Natural killer cell (primary cell): Measurements from ENCODE around the gene GPR35. TPM values are rescaled to one million over a fixed set of nuclear protein-coding genes. Genes with fewer than 3 reads are reported as not detected.
A peak's percentile ranks its signal among the peaks of the same experiment; 100 is the strongest.

Experiments
- ATAC-seq, 3 donors: fragments of 150-1000 bp in 2 of 3; fragments of 200-7000 bp in 1 of 3; cut with Tn5 transposase; 1 replicate in 1 of 3; 2 replicates in 2 of 3; pipeline ENCODE4 v1.10.0; 2021; ENCODE audit warnings: mild to moderate bottlenecking in 2 of 3, moderate library complexity in 2 of 3
- DNase-seq, 2 donors: peaks; one replicate each; pipeline versions ENCODE4 v3.0.0 to v3.0.0-alpha.2; 2013 to 2021; ENCODE audit warnings: mixed read lengths in 1 of 2
- H3K27ac ChIP-seq: one replicate; pipeline ENCODE4 v1.5.1; 2013; ENCODE audit warnings: mild to moderate bottlenecking, low read length
- H3K27me3 ChIP-seq: one replicate; pipeline ENCODE4 v1.6.1; 2013; ENCODE audit warnings: low read length; ENCODE audit not compliant: control insufficient read depth, insufficient read depth
- H3K36me3 ChIP-seq: one replicate; pipeline ENCODE4 v1.6.1; 2013; ENCODE audit warnings: low read length; ENCODE audit not compliant: control insufficient read depth, insufficient read depth
- H3K4me1 ChIP-seq: one replicate; pipeline ENCODE4 v1.6.1; 2013; ENCODE audit warnings: low read length; ENCODE audit not compliant: control insufficient read depth, insufficient read depth
- H3K4me3 ChIP-seq: one replicate; pipeline ENCODE4 v1.5.1; 2013; ENCODE audit warnings: low read length
- H3K9me3 ChIP-seq: one replicate; pipeline ENCODE4 v1.6.1; 2013; ENCODE audit warnings: low read length; ENCODE audit not compliant: control insufficient read depth, insufficient read depth
- H3K27ac Mint-ChIP-seq, 2 donors: one replicate each; pipeline ENCODE4 v1.8.0; 2022; ENCODE audit warnings: mild to moderate bottlenecking in 2 of 2, mixed read lengths in 2 of 2, moderate library complexity in 1 of 2
- H3K27me3 Mint-ChIP-seq, 2 donors: one replicate each; pipeline ENCODE4 v1.8.0; 2022; ENCODE audit warnings: low read depth in 2 of 2, mixed read lengths in 2 of 2
- H3K36me3 Mint-ChIP-seq: one replicate; pipeline ENCODE4 v1.8.0; 2022; ENCODE audit warnings: mixed read lengths
- H3K4me1 Mint-ChIP-seq, 2 donors: one replicate each; pipeline ENCODE4 v1.8.0; 2022; ENCODE audit warnings: mixed read lengths in 2 of 2
- H3K4me3 Mint-ChIP-seq: one replicate; pipeline ENCODE4 v1.8.0; 2022; ENCODE audit warnings: mild to moderate bottlenecking, moderate library complexity, mixed read lengths
- H3K9me3 Mint-ChIP-seq, 2 donors: one replicate each; pipeline ENCODE4 v1.8.0; 2022; ENCODE audit warnings: mixed read lengths in 2 of 2
- WGBS: methylation state at CpG from one replicate; pipeline ENCODE4 v1.1.7; 2013; ENCODE audit warnings: missing lambda C conversion rate; ENCODE audit not compliant: insufficient coverage; 5-methylcytosine and 5-hydroxymethylcytosine counted together
- intact Hi-C: fragments of 100-400 bp; cut with micrococcal nuclease; formaldehyde crosslinking; loops from one replicate; pipeline ENCODE4 v1.14.2; 2022
- total RNA-seq, 4 donors: library from RNA; stranded (reverse); fragments of 120-200 nt in 1 of 4; gene quantifications; one replicate each; pipeline versions ENCODE4 v1.2.3 to v1.2.4, GENCODE V29; 2013 to 2022
- TF ChIP-seq, protein P1 (sequence below): fragments of 200-600 bp; IDR thresholded peaks from one replicate; pipeline ENCODE4 v1.8.0; 2022; ENCODE audit warnings: antibody characterized with exemption

Gene GPR35
- total RNA-seq, 3 donors from 2014 or later (not counting 1 experiment from before 2014, with no cell fraction given): 10.6 to 19.7 (median 15.7) TPM

DNA sequence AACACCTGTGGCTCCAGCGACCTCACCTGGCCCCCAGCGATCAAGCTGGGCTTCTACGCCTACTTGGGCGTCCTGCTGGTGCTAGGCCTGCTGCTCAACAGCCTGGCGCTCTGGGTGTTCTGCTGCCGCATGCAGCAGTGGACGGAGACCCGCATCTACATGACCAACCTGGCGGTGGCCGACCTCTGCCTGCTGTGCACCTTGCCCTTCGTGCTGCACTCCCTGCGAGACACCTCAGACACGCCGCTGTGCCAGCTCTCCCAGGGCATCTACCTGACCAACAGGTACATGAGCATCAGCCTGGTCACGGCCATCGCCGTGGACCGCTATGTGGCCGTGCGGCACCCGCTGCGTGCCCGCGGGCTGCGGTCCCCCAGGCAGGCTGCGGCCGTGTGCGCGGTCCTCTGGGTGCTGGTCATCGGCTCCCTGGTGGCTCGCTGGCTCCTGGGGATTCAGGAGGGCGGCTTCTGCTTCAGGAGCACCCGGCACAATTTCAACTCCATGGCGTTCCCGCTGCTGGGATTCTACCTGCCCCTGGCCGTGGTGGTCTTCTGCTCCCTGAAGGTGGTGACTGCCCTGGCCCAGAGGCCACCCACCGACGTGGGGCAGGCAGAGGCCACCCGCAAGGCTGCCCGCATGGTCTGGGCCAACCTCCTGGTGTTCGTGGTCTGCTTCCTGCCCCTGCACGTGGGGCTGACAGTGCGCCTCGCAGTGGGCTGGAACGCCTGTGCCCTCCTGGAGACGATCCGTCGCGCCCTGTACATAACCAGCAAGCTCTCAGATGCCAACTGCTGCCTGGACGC lies 4.9 kb downstream of the GPR35 start:
- TF ChIP-seq, protein P1, sequence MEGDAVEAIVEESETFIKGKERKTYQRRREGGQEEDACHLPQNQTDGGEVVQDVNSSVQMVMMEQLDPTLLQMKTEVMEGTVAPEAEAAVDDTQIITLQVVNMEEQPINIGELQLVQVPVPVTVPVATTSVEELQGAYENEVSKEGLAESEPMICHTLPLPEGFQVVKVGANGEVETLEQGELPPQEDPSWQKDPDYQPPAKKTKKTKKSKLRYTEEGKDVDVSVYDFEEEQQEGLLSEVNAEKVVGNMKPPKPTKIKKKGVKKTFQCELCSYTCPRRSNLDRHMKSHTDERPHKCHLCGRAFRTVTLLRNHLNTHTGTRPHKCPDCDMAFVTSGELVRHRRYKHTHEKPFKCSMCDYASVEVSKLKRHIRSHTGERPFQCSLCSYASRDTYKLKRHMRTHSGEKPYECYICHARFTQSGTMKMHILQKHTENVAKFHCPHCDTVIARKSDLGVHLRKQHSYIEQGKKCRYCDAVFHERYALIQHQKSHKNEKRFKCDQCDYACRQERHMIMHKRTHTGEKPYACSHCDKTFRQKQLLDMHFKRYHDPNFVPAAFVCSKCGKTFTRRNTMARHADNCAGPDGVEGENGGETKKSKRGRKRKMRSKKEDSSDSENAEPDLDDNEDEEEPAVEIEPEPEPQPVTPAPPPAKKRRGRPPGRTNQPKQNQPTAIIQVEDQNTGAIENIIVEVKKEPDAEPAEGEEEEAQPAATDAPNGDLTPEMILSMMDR: no peak
- no peaks in the 10 kb centered on the region for H3K36me3 ChIP-seq
- H3K9me3 ChIP-seq: peaks cover 6% of the 10 kb centered on the region
- intact Hi-C loops: no loop called here
- H3K4me1 ChIP-seq: peaks cover 24% of the 10 kb centered on the region
- H3K27me3 ChIP-seq: no peaks in the 10 kb centered on the region
- H3K4me1 Mint-ChIP-seq: peaks cover 4 to 12% of the 10 kb centered on the region in 2 donors
- peaks cover 2 to 3% of the 10 kb centered on the region in 2 donors for H3K9me3 Mint-ChIP-seq
- no peak overlapping the region for H3K27ac Mint-ChIP-seq
- DNase-seq (peak in 1 of 2 donors; percentile 14), ATAC-seq (no peak)
- no peaks in the 10 kb centered on the region for H3K27me3 Mint-ChIP-seq
- no peak overlapping the region for H3K4me3 ChIP-seq
- H3K36me3 Mint-ChIP-seq: no peaks in the 10 kb centered on the region
- H3K27ac ChIP-seq: no peak overlapping the region
- WGBS: 96% methylated on average over 50 of the region's 50 CpGs
- no peak overlapping the region for H3K4me3 Mint-ChIP-seq

DNA sequence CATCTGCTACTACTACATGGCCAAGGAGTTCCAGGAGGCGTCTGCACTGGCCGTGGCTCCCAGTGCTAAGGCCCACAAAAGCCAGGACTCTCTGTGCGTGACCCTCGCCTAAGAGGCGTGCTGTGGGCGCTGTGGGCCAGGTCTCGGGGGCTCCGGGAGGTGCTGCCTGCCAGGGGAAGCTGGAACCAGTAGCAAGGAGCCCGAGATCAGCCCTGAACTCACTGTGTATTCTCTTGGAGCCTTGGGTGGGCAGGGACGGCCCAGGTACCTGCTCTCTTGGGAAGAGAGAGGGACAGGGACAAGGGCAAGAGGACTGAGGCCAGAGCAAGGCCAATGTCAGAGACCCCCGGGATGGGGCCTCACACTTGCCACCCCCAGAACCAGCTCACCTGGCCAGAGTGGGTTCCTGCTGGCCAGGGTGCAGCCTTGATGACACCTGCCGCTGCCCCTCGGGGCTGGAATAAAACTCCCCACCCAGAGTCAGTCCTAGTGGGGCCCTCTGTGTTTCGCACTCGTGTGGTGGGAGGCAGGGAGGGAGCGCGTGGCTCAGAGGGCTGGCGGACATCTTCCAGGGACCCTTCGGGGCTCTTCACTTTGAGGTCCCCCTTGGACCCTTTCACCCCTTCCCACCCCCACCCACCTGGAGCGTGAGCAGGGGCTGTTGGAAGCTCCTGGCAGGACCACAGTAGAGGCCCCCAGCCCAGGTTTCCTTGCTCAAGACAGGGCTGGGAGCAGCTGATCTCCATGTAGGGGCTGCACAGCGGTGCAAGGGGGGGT lies 5.7 kb downstream of the GPR35 start:
- Histone ChIP-seq H3K36me3 (no peaks in the 10 kb centered on the region), H3K9me3 (peaks cover 8% of the 10 kb centered on the region), H3K27me3 (no peaks in the 10 kb centered on the region), H3K27ac (no peak overlapping the region), H3K4me1 (peaks cover 16% of the 10 kb centered on the region), H3K4me3 (no peak overlapping the region)
- ATAC-seq: no peak
- Mint-ChIP-seq H3K27ac (no peak overlapping the region), H3K4me1 (peaks cover 0 to 7% of the 10 kb centered on the region in 2 donors), H3K9me3 (peaks cover 2 to 3% of the 10 kb centered on the region in 2 donors), H3K36me3 (no peaks in the 10 kb centered on the region), H3K4me3 (no peak overlapping the region), H3K27me3 (no peaks in the 10 kb centered on the region)
- WGBS: 96% methylated on average over 21 of the region's 21 CpGs
- DNase-seq: peak in 1 of 2 donors; percentile 10
- intact Hi-C loops: no loop called here
- TF ChIP-seq, protein P1: no peak

DNA sequence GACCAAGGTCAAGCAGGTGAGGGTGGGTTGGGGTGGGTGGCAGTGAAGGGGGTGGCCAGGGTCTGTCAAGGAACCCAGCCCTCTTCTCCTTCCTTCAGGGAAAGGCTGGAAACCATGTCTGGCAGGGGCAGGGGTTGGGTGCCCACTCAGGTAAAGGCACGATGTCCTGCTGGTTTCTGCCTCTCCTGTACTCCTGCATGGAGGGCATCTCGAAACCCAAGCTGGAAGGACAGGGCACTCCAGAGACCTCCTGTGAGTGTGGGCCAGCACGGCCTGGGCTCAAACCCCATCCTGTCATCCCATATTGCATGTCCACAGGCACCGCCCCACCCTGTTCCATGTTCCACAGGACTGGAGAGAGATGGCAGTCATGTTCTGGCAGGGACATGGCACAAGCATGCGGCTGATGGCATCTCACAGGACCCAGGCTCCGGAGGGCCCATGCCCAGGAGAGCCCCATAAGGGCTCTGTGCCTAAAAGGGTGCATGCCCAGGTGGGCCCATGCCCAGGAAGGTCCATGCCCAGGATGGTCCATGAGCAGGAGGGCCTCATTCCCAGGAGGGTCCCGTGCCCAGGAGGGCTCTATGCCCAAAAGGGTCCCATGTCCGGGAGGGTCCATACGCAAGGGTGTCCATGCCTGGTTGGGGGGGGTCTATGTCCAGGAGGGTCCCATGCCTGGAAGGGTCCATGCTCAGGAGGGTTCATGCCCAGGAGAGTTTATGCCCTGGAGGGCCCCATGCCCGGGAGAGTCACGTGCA lies 6.4 kb downstream of the GPR35 start:
- no peaks in the 10 kb centered on the region for H3K27me3 Mint-ChIP-seq
- peak in 1 of 3 donors; percentile 9 for ATAC-seq
- no peak overlapping the region for H3K4me3 Mint-ChIP-seq

More for the DNA sequence above, 6.4 kb downstream of the GPR35 start:
- intact Hi-C loops: no loop called here
- Histone ChIP-seq H3K4me3 (no peak overlapping the region), H3K27me3 (no peaks in the 10 kb centered on the region), H3K9me3 (peaks cover 8% of the 10 kb centered on the region), H3K36me3 (no peaks in the 10 kb centered on the region), H3K4me1 (peaks cover 8% of the 10 kb centered on the region), H3K27ac (no peak overlapping the region)
- H3K27ac Mint-ChIP-seq: no peak overlapping the region
- no peaks in the 10 kb centered on the region for H3K36me3 Mint-ChIP-seq
- 86% methylated on average over 11 of the region's 11 CpGs for WGBS
- peaks cover 2 to 3% of the 10 kb centered on the region in 2 donors for H3K9me3 Mint-ChIP-seq
- TF ChIP-seq, protein P1: no peak
- DNase-seq: peak in 1 of 2 donors; percentile 13
- peaks cover 0 to 2% of the 10 kb centered on the region in 2 donors for H3K4me1 Mint-ChIP-seq
